GM13976 (cell line): ENCODE data around the gene EPHB2.

Source experiments
- DNase-seq: peaks from one replicate; pipeline ENCODE4 v3.0.0; 2012; ENCODE audit warnings: low spot score
- in situ Hi-C: fragments of 300-500 bp; cut with MboI; formaldehyde crosslinking; loops from one replicate; pipeline ENCODE4 v1.12.0; 2022; ENCODE audit warnings: low sequenced_read_pairs, mixed read lengths, inconsistent platforms; ENCODE audit not compliant: unreplicated experiment
- TF ChIP-seq, protein P1 (sequence below): IDR thresholded peaks from 2 replicates; pipeline ENCODE4 v1.5.1; 2012; ENCODE audit warnings: borderline replicate concordance, mild to moderate bottlenecking; ENCODE audit not compliant: insufficient read depth; ENCODE audit errors: extremely low read depth, missing control alignments, control extremely low read depth

EPHB2 gene

GRCh38 chr1:22852144-22852655 lies 141.6 kb downstream of the EPHB2 start:
- TF ChIP-seq, protein P1, sequence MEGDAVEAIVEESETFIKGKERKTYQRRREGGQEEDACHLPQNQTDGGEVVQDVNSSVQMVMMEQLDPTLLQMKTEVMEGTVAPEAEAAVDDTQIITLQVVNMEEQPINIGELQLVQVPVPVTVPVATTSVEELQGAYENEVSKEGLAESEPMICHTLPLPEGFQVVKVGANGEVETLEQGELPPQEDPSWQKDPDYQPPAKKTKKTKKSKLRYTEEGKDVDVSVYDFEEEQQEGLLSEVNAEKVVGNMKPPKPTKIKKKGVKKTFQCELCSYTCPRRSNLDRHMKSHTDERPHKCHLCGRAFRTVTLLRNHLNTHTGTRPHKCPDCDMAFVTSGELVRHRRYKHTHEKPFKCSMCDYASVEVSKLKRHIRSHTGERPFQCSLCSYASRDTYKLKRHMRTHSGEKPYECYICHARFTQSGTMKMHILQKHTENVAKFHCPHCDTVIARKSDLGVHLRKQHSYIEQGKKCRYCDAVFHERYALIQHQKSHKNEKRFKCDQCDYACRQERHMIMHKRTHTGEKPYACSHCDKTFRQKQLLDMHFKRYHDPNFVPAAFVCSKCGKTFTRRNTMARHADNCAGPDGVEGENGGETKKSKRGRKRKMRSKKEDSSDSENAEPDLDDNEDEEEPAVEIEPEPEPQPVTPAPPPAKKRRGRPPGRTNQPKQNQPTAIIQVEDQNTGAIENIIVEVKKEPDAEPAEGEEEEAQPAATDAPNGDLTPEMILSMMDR, result no peak
- no peak for DNase-seq
- in situ Hi-C loops, result no loop called here

- TF ChIP-seq, protein P1, result no peak
- in situ Hi-C loops, result no loop called here
- no peak for DNase-seq
Measured at GRCh38 chr1:22853651-22854185, 143.1 kb downstream of the EPHB2 start.

DNA sequence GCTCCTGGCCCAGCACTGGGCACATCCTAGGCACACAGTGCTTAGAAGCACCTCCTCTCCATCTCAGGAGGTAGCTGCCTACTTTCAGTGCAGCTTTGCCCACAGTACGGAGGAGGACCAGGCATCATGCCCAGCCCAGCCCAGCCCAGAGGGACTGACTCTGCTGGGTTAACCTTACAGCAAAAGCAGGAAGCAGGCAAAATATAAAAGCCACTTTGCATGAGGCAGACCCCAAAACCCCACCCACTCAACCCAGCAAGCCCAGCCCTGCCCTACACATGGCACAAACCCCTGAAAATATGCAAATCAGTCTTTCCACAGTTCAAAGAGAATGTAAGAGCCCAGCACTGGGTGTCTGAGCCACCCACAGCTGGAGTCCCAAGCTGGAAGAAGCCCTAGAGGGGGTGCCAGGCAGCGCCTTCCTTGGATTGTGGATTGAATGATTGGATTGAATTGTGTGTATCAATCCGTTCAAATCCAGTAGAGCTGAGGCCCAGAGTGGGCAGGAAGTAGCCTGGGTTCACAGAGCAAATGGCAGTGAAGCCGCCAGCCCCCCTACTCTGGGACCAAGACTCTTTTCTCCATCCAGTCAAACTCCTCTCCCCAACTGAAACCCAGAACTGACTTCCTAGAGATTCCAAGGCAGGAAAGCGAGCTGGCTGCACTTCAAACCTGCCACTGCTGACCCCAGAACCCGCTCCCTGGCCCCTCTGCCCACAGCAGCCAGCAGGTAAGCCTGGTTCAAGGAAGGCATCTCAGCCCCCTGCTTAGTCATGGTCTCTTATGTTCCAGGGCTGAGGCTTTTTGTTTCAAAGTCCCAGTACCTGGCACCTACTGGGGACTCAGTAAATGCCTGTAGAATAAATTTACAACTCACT lies 144.3 kb downstream of the EPHB2 start:
- no peak for DNase-seq
- TF ChIP-seq, protein P1, result no peak
- in situ Hi-C loops, result no loop called here

GRCh38 chr1:22855668-22856606 lies 145.3 kb downstream of the EPHB2 start:
- TF ChIP-seq, protein P1, result no peak
- in situ Hi-C loops, result no loop called here
- no peak for DNase-seq

- in situ Hi-C loops, result no loop called here
- TF ChIP-seq, protein P1, result no peak
- DNase-seq, result no peak
Measured at GRCh38 chr1:22857661-22858060, 147.0 kb downstream of the EPHB2 start.

DNA sequence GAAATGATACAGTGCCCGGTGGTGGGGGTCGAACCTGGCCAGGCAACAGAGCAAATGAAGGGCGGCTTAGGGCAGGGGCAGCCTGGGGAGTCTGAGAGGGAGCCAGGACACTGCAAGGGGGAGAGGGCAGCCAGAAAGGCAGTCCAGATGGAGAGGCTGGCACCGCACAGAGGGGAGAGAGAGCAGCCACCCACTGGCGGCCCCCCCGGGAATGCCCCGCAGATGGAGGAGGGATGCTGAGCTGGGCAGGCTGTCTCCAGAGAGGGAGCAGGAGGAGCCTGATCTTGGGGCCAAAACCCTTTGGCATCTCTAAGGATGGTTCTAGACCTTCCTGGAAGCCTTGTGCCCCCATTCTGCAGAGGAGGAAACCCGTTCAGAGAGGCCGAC lies 149.8 kb downstream of the EPHB2 start:
- DNase-seq, result no peak
- in situ Hi-C loops, result no loop called here
- TF ChIP-seq, protein P1, result no peak
